CD14-positive monocyte (primary cell): ENCODE results near the gene ARHGAP15. TPM values are rescaled to one million over a fixed set of nuclear protein-coding genes. Genes with fewer than 3 reads are reported as not detected.

ENCODE experiments used
- DNase-seq, 3 donors: peaks; one replicate each; pipeline ENCODE4 v3.0.0-alpha.2; 2011 to 2022
- H2AFZ ChIP-seq: 2 replicates; pipeline ENCODE4 v1.6.0; 2012; ENCODE audit warnings: mild to moderate bottlenecking, low read depth, low read length, inconsistent platforms; ENCODE audit not compliant: insufficient read depth, poor library complexity, severe bottlenecking
- H3K27ac ChIP-seq, 2 donors: 1 replicate in 1 of 2; 2 replicates in 1 of 2; pipeline ENCODE4 v1.5.1; 2012 to 2013; ENCODE audit warnings: low read length in 2 of 2, control low read depth in 1 of 2, inconsistent platforms in 1 of 2, low read depth in 1 of 2, mild to moderate bottlenecking in 1 of 2
- H3K27me3 ChIP-seq, 2 donors: one replicate each; pipeline versions ENCODE4 v1.6.0 to v1.6.1; 2011 to 2013; ENCODE audit warnings: low read length in 2 of 2; ENCODE audit not compliant: control insufficient read depth in 2 of 2, insufficient read depth in 2 of 2
- H3K36me3 ChIP-seq, 2 donors: replicated peaks in 1 of 2; 1 replicate in 1 of 2; 2 replicates in 1 of 2; pipeline versions ENCODE4 v1.5.1 to v1.6.1; 2012 to 2013; ENCODE audit warnings: low read length in 2 of 2, control low read depth in 1 of 2, inconsistent platforms in 1 of 2, mild to moderate bottlenecking in 1 of 2; ENCODE audit not compliant: insufficient read depth in 2 of 2, control insufficient read depth in 1 of 2
- H3K4me1 ChIP-seq, 2 donors: 1 replicate in 1 of 2; 2 replicates in 1 of 2; pipeline versions ENCODE4 v1.5.1 to v1.6.1; 2012 to 2013; ENCODE audit warnings: low read length in 2 of 2, control low read depth in 1 of 2, inconsistent platforms in 1 of 2, mild to moderate bottlenecking in 1 of 2, moderate library complexity in 1 of 2; ENCODE audit not compliant: insufficient read depth in 2 of 2, control insufficient read depth in 1 of 2
- H3K4me2 ChIP-seq: replicated peaks from 2 replicates; pipeline ENCODE3; 2012; ENCODE audit warnings: low read length, moderate library complexity, mild to moderate bottlenecking; ENCODE audit not compliant: poor library complexity, severe bottlenecking; ENCODE audit errors: extremely low read depth
- H3K4me3 ChIP-seq, 3 experiments: fragments of 200-600 bp in 1 of 3; sonication (generic) in 1 of 3; replicated peaks in 1 of 3; 1 replicate in 2 of 3; 2 replicates in 1 of 3; pipeline ENCODE4 v1.5.1; 2011 to 2013; ENCODE audit warnings: low read length in 3 of 3, mild to moderate bottlenecking in 3 of 3, control low read depth in 2 of 3, low read depth in 2 of 3, inconsistent platforms in 1 of 3, moderate library complexity in 1 of 3
- H3K79me2 ChIP-seq: 2 replicates; pipeline ENCODE4 v1.6.0; 2012; ENCODE audit warnings: mild to moderate bottlenecking, control low read depth, inconsistent platforms, low read length, moderate library complexity; ENCODE audit not compliant: insufficient read depth
- H3K9ac ChIP-seq: 2 replicates; pipeline ENCODE4 v1.6.0; 2017; ENCODE audit warnings: low read length, mild to moderate bottlenecking; ENCODE audit not compliant: insufficient read depth, poor library complexity, severe bottlenecking
- H3K9me3 ChIP-seq, 2 donors: replicated peaks in 1 of 2; 1 replicate in 1 of 2; 2 replicates in 1 of 2; pipeline versions ENCODE4 v1.5.1 to v1.6.1; 2012 to 2013; ENCODE audit warnings: low read length in 2 of 2, control low read depth in 1 of 2; ENCODE audit not compliant: control insufficient read depth in 1 of 2, insufficient read depth in 1 of 2
- H4K20me1 ChIP-seq: 2 replicates; pipeline ENCODE4 v1.6.0; 2012; ENCODE audit warnings: mild to moderate bottlenecking, low read length, control low read depth, moderate library complexity; ENCODE audit not compliant: insufficient read depth
- H3K27ac Mint-ChIP-seq, 7 donors: one replicate each; pipeline ENCODE4 v1.8.0; 2020; ENCODE audit warnings: mild to moderate bottlenecking in 7 of 7, mixed read lengths in 7 of 7, moderate library complexity in 6 of 7, inconsistent platforms in 2 of 7
- H3K27me3 Mint-ChIP-seq, 3 donors: one replicate each; pipeline ENCODE4 v1.8.0; 2021 to 2022; ENCODE audit warnings: low read depth in 3 of 3, mild to moderate bottlenecking in 3 of 3, mixed read lengths in 3 of 3, moderate library complexity in 3 of 3, inconsistent platforms in 1 of 3
- H3K36me3 Mint-ChIP-seq, 2 donors: one replicate each; pipeline ENCODE4 v1.8.0; 2020; ENCODE audit warnings: mixed read lengths in 2 of 2, inconsistent platforms in 1 of 2, mild to moderate bottlenecking in 1 of 2
- H3K4me1 Mint-ChIP-seq: one replicate; pipeline ENCODE4 v1.8.0; 2020; ENCODE audit warnings: mild to moderate bottlenecking, mixed read lengths
- H3K4me3 Mint-ChIP-seq, 2 donors: one replicate each; pipeline ENCODE4 v1.8.0; 2020; ENCODE audit warnings: mild to moderate bottlenecking in 2 of 2, mixed read lengths in 2 of 2, moderate library complexity in 1 of 2
- H3K9me3 Mint-ChIP-seq, 7 donors: one replicate each; pipeline ENCODE4 v1.8.0; 2020 to 2022; ENCODE audit warnings: mixed read lengths in 7 of 7, mild to moderate bottlenecking in 6 of 7, moderate library complexity in 6 of 7, inconsistent platforms in 2 of 7
- CTCF ChIP-seq: fragments of 200-600 bp; IDR thresholded peaks from one replicate; pipeline ENCODE4 v1.8.0; 2022; ENCODE audit warnings: antibody characterized with exemption, mild to moderate bottlenecking
- WGBS: methylation state at CpG from one replicate; pipeline ENCODE4 v1.1.5; 2013; ENCODE audit warnings: missing lambda C conversion rate; ENCODE audit not compliant: insufficient coverage; 5-methylcytosine and 5-hydroxymethylcytosine counted together
- intact Hi-C, 2 donors: fragments of 100-400 bp; cut with micrococcal nuclease; formaldehyde crosslinking; loops; one replicate each; pipeline versions ENCODE4 v1.15.0 to v1.15.1; 2023
- polyA plus RNA-seq, 3 donors: library from polyadenylated mRNA; depleted of rRNA in 1 of 3; unstranded in 2 of 3; stranded (reverse) in 1 of 3; fragments of 300-500 nt in 2 of 3; fragments of >200 nt in 1 of 3; fragmentation: Illumina TruSeq in 2 of 3; gene quantifications; 1 replicate in 2 of 3; 2 replicates in 1 of 3; pipeline ENCODE4 v1.2.3, GENCODE V29; 2012 to 2021

Gene ARHGAP15
- polyA plus RNA-seq, 3 donors, result 35.4 to 50.9 (median 50.7) TPM

DNA sequence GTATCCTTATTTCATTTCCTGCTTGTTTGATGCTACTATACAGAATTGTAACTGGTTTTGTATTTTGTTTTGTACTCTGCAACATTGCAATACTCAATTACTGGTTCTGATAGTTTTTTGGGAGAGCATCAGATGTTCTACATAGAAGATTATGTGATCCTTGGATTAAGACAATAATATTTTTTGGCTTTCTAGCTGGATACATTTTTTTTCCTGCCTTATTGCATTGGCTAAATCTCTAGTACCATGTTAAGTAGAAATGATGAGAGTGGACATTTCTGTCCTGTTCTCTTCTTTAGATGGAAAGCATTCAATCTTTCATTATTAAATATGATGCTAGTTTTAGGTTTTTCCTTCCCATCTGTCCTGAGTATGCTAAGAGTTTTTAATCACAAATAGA, 523.5 kb downstream of the ARHGAP15 start:
- H3K4me3 Mint-ChIP-seq, result no peak overlapping the region
- no peaks in the 10 kb centered on the region for H3K79me2 ChIP-seq
- no peak overlapping the region for H3K27ac ChIP-seq
- H3K36me3 Mint-ChIP-seq, result peaks cover 35 to 40% of the 10 kb centered on the region in 2 donors
- no peaks in the 10 kb centered on the region for H3K4me1 Mint-ChIP-seq
- H3K9me3 Mint-ChIP-seq, result peaks cover 1 to 29% (median 14%) of the 10 kb centered on the region in 7 donors
- no peak for TF ChIP-seq CTCF
- H3K4me1 ChIP-seq, result no peaks in the 10 kb centered on the region
- no peak for DNase-seq
- H3K4me2 ChIP-seq, result no peak overlapping the region
- no peaks in the 10 kb centered on the region for H3K27me3 ChIP-seq
- H3K9me3 ChIP-seq, result peaks cover 0 to 18% of the 10 kb centered on the region in 2 donors
- no peak overlapping the region for H3K27ac Mint-ChIP-seq
- H4K20me1 ChIP-seq, result no peaks in the 10 kb centered on the region
- intact Hi-C loops, result no loop called here
- no peak overlapping the region for H3K4me3 ChIP-seq
- H3K9ac ChIP-seq, result no peak overlapping the region
- H3K27me3 Mint-ChIP-seq, result no peaks in the 10 kb centered on the region
- peaks cover 0 to 43% of the 10 kb centered on the region in 2 donors for H3K36me3 ChIP-seq
- H2AFZ ChIP-seq, result no peak overlapping the region

DNA sequence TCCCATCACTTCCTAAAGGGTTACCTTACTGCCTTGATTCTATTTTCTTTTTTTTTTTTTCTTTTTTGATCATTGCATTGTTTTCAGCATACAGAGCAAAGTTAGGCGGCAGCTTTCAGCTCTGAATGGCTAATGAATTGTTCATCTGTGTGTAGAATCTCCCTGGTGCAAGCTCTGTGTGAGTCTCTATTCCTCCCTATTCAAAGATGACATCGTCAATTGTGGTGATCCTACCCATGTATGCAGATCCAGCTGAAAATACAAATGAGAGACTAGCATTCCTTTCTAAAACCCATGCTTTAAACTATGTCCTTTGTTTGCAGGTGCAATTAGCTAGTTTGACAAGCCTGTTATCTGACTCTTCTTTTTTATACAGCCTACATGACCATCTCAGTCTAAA, 539.0 kb downstream of the ARHGAP15 start:
- peaks cover 0 to 2% (median 0%) of the 10 kb centered on the region in 3 donors for H3K27me3 Mint-ChIP-seq
- WGBS, result no CpG with 5 or more reads among the region's 2 CpGs

More for the DNA sequence above, 539.0 kb downstream of the ARHGAP15 start:
- Histone ChIP-seq H3K79me2 (no peaks in the 10 kb centered on the region), H2AFZ (no peak overlapping the region), H3K36me3 (no peaks in the 10 kb centered on the region), H3K9ac (no peak overlapping the region), H3K27ac (no peak overlapping the region), H3K4me3 (no peak overlapping the region), H3K27me3 (no peaks in the 10 kb centered on the region), H3K4me1 (no peaks in the 10 kb centered on the region), H4K20me1 (no peaks in the 10 kb centered on the region), H3K4me2 (no peak overlapping the region), H3K9me3 (no peaks in the 10 kb centered on the region)
- no peak overlapping the region for H3K27ac Mint-ChIP-seq
- peaks cover 0 to 6% (median 4%) of the 10 kb centered on the region in 7 donors for H3K9me3 Mint-ChIP-seq
- DNase-seq, result no peak
- H3K36me3 Mint-ChIP-seq, result peaks cover 5 to 14% of the 10 kb centered on the region in 2 donors
- intact Hi-C loops, result no loop called here
- H3K4me3 Mint-ChIP-seq, result no peak overlapping the region
- H3K4me1 Mint-ChIP-seq, result no peaks in the 10 kb centered on the region
- TF ChIP-seq CTCF, result no peak
